Loucy (cell line): ENCODE measurements around the gene PRLHR.

Source experiments
- CTCF ChIP-seq: fragments of 200-600 bp; sonication (generic); conservative IDR thresholded peaks from 2 replicates; pipeline ENCODE4 v1.5.1; 2014; ENCODE audit warnings: mild to moderate bottlenecking, antibody characterized with exemption, low read length
- EZH2phosphoT487 ChIP-seq: fragments of 200-600 bp; IDR thresholded peaks from 2 replicates; pipeline ENCODE4 v1.6.1; 2018; ENCODE audit warnings: antibody characterized with exemption, mild to moderate bottlenecking, moderate library complexity, borderline replicate concordance

GRCh38 chr10:118610577-118610976 lies 15.1 kb upstream of the PRLHR start:
- no peak for TF ChIP-seq CTCF
- no peak for TF ChIP-seq EZH2phosphoT487
